Activated T-cell treated with anti-CD3 and anti-CD28 coated beads for 1 hour (primary cell): ENCODE measurements around the gene SLC33A1.

Source experiments
- DNase-seq: peaks from one replicate; pipeline ENCODE4 v3.0.0-alpha.2; 2020; ENCODE audit warnings: low read depth

SLC33A1 gene

DNA sequence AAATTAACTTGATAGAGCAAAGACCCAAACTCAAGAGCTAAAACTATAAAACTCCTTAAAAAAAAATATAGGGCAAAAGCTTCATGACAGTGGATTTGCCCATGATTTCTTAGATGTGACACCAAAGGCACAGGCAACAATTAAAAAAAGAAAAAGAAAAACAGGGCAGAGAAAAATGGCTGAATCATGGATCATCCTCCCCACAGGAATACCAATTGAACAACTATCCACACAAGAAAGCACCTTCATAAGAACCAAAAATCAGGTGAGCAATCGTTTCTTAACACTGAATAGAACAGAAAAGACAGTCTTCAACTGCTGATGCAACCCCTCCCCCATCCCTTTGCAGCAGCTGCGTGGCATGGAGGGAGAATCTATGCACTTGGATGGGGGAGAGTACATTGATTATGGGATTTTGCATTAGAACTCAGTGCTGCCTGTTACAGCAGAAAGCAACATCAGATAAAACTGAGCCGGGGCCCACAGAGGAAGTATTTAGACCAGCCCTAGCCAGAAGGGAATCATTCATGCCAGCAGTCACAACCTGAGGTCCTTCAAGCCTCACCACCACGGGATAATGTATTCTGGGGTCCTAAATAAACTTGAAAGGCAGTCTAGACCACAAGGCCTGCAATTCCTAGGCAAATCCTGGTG is 63.8 kb downstream of the SLC33A1 start:
- DNase-seq: no peak

DNA sequence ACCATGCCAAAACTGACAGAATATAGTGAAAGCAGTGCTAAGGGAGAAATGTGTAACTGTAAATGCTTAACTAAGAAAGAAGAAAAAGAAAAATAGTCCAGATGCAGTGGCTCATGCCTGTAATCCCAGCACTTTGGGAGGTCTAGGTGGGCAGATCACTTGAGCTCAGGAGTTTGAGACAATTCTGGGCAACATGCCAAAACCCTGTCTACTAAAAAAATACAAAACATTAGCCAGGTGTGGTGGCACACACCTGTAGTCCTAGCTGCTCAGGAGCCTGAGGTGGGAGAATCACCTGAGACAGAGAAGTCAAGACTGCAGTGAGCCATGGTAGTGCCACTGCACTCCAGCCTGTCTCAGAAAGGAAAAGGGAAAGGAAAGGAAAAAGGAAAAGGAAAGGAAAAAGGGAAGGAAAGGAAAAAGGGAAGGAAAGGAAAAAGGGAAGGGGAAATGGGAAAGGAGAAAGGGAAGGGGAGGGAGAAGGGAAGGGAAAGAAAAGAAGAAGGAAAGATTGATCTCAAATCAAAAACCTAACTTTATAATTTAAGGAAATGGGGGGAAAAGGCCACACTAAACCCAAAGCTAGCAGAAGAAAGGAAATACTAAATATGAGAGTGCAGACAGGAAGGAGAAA is 68.4 kb downstream of the SLC33A1 start:
- no peak for DNase-seq

DNA sequence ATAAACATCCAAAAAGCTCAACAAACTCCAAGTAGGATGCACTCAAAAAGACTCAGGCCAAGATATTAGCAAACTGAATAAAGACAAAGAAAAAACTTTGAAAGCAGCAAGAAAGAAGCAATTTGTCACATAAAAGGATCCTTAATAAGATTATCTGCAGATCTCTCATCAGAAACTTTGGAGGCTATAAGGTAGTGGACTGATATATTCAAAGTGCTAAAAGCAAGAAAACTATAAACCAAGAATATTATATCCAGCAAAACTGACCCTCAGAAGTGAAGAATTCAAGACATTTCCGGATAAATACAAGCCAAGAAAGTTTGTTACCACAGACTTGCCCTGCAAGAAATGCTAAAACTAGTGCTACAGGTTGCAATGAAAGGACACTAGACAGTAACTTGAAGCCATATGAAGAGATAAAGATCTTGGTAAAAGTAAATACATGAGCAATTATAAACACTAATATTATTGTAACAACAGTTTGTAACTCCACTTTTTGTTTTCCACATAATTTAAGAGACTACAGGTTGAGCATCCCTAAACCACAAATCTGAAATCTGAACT is 71.8 kb downstream of the SLC33A1 start:
- DNase-seq: no peak

DNA sequence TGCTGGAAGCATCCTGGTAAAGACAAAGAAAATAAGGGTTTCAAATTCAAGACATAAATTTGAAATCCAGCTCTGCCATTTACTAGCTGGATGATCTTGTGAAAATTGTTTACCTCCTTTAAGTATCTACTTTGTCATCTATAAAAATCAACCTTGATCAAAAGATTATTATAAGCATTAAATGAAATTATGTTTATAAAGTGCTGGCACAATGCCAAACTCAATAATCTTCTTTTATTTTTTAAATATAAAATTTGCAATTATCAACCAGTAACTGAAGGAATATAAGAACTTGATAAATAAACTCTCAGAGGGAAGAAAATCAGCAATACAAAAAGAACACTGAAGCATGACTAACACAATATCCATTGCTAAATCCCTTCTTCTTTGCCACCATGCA is 73.9 kb downstream of the SLC33A1 start:
- no peak for DNase-seq

DNA sequence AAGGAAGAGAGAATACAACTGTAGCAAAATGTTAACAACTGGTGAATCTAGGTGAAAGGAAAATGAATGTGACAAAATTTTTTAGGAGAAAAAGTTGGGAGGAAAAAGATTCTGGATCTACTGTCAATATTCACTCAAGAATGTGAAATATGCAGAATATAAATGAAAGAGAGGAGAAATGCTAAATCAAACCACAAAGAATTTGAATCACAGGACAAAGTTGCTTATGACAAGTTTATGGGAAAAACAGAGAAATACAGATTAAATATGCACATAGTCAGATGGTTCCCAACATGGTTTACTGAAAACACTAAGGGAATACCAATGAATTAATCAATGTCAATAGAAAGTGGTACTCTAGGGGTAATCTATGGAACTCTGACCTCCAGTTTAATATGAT is 75.8 kb downstream of the SLC33A1 start:
- no peak for DNase-seq

DNA sequence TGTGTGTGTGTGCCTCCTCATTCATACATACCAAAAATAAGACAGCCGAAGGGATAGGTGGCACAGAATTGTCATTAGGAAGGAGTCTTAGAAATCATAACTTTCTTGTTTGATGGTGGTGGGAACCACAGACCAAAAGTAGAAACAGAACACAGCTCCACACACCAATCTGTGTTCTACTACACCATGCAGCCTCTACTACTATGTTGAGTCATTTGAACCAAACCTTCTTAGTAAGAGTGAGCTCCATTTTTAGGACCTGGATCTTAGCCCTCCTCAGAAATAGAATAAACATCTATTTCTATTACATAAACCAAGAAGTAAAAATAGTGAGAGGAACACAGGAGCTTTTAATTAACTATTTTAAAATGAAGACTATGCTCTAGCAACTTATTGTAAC is 81.4 kb downstream of the SLC33A1 start:
- DNase-seq: no peak

DNA sequence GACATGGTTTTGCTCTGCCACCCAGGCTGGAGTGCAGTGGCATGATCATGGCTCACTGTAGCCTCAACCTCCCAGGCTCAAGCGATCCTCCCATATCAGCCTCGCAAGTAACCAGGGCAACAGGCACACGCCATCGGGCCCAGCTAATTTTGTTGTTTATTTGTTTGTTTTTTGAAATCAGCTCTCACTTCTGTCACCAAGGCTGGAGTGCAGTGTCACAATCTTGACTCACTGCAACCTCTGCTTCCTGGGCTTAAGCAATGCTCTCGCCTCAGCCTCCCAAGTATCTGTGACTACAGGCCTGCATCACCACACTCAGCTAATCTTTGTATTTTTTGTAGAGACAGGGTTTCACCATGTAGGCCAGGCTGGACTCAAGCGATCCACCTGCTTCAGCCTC is 83.1 kb downstream of the SLC33A1 start:
- no peak for DNase-seq
